OCI-LY3 (cell line): ENCODE results near the gene TFPT.
A peak's percentile ranks its signal among the peaks of the same experiment; 100 is the strongest.

Source experiments
- H2AFZ ChIP-seq: fragments of 200-600, 300-600 bp; shearing (Covaris generic); 2 replicates; pipeline ENCODE4 v1.6.0; 2014; ENCODE audit warnings: antibody characterized with exemption, low read depth, low read length
- H3K27ac ChIP-seq: fragments of 200-600, 300-600 bp; sonication (generic); 2 replicates; pipeline ENCODE4 v1.5.1; 2014; ENCODE audit warnings: mild to moderate bottlenecking, low read length, moderate library complexity, mixed read lengths
- H3K27me3 ChIP-seq: fragments of 200-600, 300-600 bp; sonication (generic); 2 replicates; pipeline ENCODE4 v1.6.1; 2014; ENCODE audit warnings: low read depth, low read length, mixed read lengths
- H3K36me3 ChIP-seq: fragments of 200-600, 300-600 bp; sonication (generic); replicated peaks from 2 replicates; pipeline ENCODE3; 2014; ENCODE audit warnings: low read depth, low read length, mixed read lengths
- H3K4me1 ChIP-seq: fragments of 300-600, 200-600 bp; sonication (generic); 2 replicates; pipeline ENCODE4 v1.6.1; 2014; ENCODE audit warnings: low read length, mixed read lengths
- H3K4me2 ChIP-seq: fragments of 200-600, 300-600 bp; sonication (generic); 2 replicates; pipeline ENCODE4 v1.6.1; 2014; ENCODE audit warnings: low read length, mixed read lengths
- H3K4me3 ChIP-seq: fragments of 300-600, 200-600 bp; sonication (generic); 2 replicates; pipeline ENCODE4 v1.5.1; 2014; ENCODE audit warnings: antibody characterized with exemption, mild to moderate bottlenecking, low read length, moderate library complexity
- H3K79me2 ChIP-seq: fragments of 300-600, 200-600 bp; shearing (Covaris generic); 2 replicates; pipeline ENCODE4 v1.6.1; 2014; ENCODE audit warnings: mild to moderate bottlenecking, low read length, mixed read lengths
- H3K9ac ChIP-seq: fragments of 300-600, 200-600 bp; shearing (Covaris generic); 2 replicates; pipeline ENCODE4 v1.6.0; 2014; ENCODE audit warnings: mild to moderate bottlenecking, low read length, moderate library complexity
- H3K9me3 ChIP-seq: fragments of 200-600, 300-600 bp; shearing (Covaris generic); 2 replicates; pipeline ENCODE4 v1.6.1; 2014; ENCODE audit warnings: low read length, mixed read lengths; ENCODE audit not compliant: insufficient read depth
- H4K20me1 ChIP-seq: fragments of 200-600, 300-600 bp; sonication (generic); 2 replicates; pipeline ENCODE4 v1.6.1; 2016; ENCODE audit warnings: low read length, mixed read lengths; ENCODE audit not compliant: insufficient read depth
- CTCF ChIP-seq: fragments of 200-600, 300-600 bp; sonication (generic); IDR thresholded peaks from 2 replicates; pipeline ENCODE4 v1.5.1; 2014; ENCODE audit warnings: antibody characterized with exemption, low read length, low read depth
- EZH2phosphoT487 ChIP-seq: fragments of 200-600 bp; shearing (Covaris generic); IDR thresholded peaks from 2 replicates; pipeline ENCODE4 v1.6.1; 2018; ENCODE audit warnings: antibody characterized with exemption, mixed run types, low read depth

Gene TFPT

GRCh38 chr19:54115109-54116063, at the start of gene TFPT, which contains the start of gene PRPF31:
Gene TFPT, minus strand, starts transcription at chr19:54115657. Its CDS starts 388 bp downstream, at chr19:54115269.
Gene PRPF31, plus strand, starts transcription at chr19:54115754. Its CDS starts 2,525 bp downstream, at chr19:54118279.
- Histone ChIP-seq H3K4me2 (peak within 1 kb of the TSS; percentile 88), H3K4me3 (peak within 1 kb of the TSS; percentile 78), H3K79me2 (peaks cover 43% of the 10 kb centered on the region), H4K20me1 (no peaks in the 10 kb centered on the region), H2AFZ (peak within 1 kb of the TSS; percentile 95), H3K36me3 (peaks cover 22% of the 10 kb centered on the region), H3K9ac (peak within 1 kb of the TSS; percentile 87), H3K9me3 (no peaks in the 10 kb centered on the region), H3K27ac (peak within 1 kb of the TSS; percentile 75), H3K27me3 (no peaks in the 10 kb centered on the region), H3K4me1 (peaks cover 8% of the 10 kb centered on the region)
- TF ChIP-seq CTCF = no peak
- no peak for TF ChIP-seq EZH2phosphoT487

- Histone ChIP-seq H3K9me3 (no peaks in the 10 kb centered on the region), H3K27me3 (no peaks in the 10 kb centered on the region), H3K9ac (no peak overlapping the region), H3K79me2 (peaks cover 9% of the 10 kb centered on the region; the same call in 1 of the 2 replicates), H3K36me3 (peaks cover 6% of the 10 kb centered on the region), H3K4me1 (peaks cover 10% of the 10 kb centered on the region), H4K20me1 (no peaks in the 10 kb centered on the region), H2AFZ (no peak overlapping the region), H3K4me3 (no peak overlapping the region), H3K27ac (no peak overlapping the region), H3K4me2 (no peak overlapping the region)
- TF ChIP-seq CTCF (no peak), EZH2phosphoT487 (no peak)
These were observed 49.8 kb upstream of the TFPT start for GRCh38 chr19:54165222-54165621.

- no peak overlapping the region for H2AFZ ChIP-seq
- peaks cover 10% of the 10 kb centered on the region for H3K4me1 ChIP-seq
- peaks cover 6% of the 10 kb centered on the region for H3K36me3 ChIP-seq
- no peaks in the 10 kb centered on the region for H4K20me1 ChIP-seq
- no peak overlapping the region for H3K9ac ChIP-seq
- no peak overlapping the region for H3K27ac ChIP-seq
- H3K9me3 ChIP-seq = no peaks in the 10 kb centered on the region
- H3K4me3 ChIP-seq = no peak overlapping the region
- peaks cover 9% of the 10 kb centered on the region; the same call in 1 of the 2 replicates for H3K79me2 ChIP-seq
- no peak for TF ChIP-seq CTCF
- TF ChIP-seq EZH2phosphoT487 = no peak
- no peak overlapping the region for H3K4me2 ChIP-seq
- no peaks in the 10 kb centered on the region for H3K27me3 ChIP-seq
These were observed 49.1 kb upstream of the TFPT start for GRCh38 chr19:54164369-54165068.

- Histone ChIP-seq H3K9me3 (no peaks in the 10 kb centered on the region), H3K9ac (no peak overlapping the region), H4K20me1 (no peaks in the 10 kb centered on the region), H3K4me1 (peaks cover 18% of the 10 kb centered on the region), H3K79me2 (peaks cover 18% of the 10 kb centered on the region), H3K27ac (no peak overlapping the region), H3K4me3 (no peak overlapping the region), H2AFZ (no peak overlapping the region), H3K4me2 (no peak overlapping the region), H3K36me3 (peaks cover 10% of the 10 kb centered on the region), H3K27me3 (no peaks in the 10 kb centered on the region)
- TF ChIP-seq EZH2phosphoT487 (no peak), CTCF (no peak)
These were observed 47.4 kb upstream of the TFPT start for GRCh38 chr19:54162884-54163283.
